NCI-H2029 (cell line): Measurements from ENCODE around the gene SNRPD1.
"Not testable (repeated sequence)": the region's sequence is repeated elsewhere in the genome, so short reads cannot be mapped to it uniquely, and the experiment has no call there.

Source experiments
- DNase-seq: peaks from one replicate; lab custom pipeline; 2025; lab: John Stamatoyannopoulos, UW

SNRPD1 gene

DNA sequence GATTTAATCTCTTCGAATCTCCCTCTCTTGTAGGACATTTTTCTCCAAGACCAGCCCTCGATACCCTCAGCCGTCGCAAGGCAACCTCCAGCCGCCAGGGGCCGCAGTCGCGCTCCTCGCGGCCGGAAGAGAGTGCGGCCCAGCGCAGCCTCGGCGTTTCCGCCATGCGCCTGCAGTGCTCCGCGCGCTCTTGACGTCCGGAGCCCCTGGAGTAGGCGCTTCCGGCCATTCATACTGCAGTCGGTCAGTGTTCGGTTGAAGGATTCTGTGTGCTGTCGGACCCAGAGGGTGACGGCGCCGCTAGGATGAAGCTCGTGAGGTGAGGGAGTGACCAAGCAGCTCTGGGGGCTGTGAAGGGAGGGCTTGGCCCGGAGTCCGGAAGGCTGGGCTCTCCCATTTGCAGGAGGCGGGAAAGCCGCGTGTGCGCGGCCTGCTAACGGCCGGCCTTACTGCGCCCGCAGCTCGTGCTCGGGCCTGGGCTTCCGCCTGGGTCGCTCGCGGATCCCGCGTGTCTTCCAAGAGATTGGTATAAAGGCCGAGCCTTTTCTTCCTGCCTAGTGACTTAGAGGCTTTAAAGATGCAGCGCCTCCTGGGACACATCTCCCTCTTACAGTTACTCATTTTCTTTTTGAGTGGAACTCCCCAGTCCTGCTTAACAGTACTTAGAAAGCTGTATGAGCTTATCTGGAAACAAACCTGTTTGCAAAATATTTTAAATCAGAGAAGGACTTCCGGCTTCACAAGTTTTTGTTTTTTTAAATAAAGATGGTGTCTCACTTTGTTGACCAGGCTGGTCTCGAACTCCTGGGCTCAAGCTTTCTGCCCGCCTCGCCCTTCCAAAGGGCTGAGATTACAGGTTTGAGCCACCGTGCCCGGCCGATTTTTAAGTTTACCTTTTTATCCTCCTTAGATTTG lies at the start of gene SNRPD1:
Gene SNRPD1 (plus strand): TSS at position 190 of the 915 bp plus-strand sequence. CDS start 116 bp downstream, at position 306.
- peak; percentile 70 for DNase-seq

DNA sequence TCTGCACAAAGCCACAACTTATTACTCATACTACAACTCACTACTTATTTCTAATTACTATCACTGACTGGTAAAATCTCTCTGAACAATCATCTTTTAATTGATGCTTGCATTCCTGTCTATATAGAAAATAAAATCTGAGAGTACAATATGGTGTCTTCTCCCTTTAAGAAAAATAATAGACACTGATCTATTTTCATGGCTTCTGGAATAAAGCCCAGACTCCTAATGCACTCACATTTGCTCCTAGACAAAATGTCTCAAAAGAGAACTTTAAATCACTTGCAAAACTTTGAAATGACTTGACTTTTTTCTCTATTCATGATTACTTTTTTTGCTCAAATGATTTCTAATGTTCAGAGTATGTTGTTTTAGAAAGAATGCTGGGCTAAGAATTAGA lies 40.3 kb upstream of the SNRPD1 start:
- DNase-seq: no peak

DNA sequence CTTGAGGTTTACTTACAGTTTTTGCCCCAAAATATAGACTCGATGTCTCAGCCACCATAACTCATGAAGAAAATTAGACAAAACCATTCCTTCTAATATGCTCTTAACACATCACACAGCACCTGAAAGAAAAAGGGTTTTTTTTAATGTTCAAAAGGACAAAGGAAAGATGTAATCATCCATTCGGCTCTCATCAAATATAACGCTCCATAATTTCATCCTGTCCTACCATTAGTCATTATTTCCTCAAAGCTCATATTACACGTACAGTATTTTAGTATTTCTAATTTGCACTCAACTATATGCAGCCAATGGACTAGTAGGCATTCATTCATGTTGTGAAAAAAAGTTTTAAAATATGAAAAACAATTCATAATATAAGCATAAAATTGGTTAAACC lies 36.5 kb upstream of the SNRPD1 start:
- DNase-seq: no peak

DNA sequence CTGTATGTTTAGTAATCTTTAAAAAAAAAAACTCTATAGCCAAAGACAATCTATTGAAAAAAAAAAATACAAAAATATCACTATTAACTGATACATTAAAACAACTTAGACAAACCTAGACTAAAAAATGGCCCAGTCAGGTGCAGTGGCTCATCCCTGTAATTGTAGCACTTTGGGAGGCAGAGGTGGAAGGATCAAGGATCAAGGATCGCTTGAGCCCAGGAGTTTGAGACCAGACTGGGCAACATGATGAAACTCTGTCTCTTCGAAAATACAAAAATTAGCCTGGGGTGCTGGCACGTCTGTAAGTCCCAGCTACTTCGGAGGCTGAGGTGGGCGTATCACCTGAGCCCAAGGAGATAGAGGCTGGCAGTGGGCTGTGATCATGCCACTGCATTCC lies 27.7 kb upstream of the SNRPD1 start:
- DNase-seq: no peak

DNA sequence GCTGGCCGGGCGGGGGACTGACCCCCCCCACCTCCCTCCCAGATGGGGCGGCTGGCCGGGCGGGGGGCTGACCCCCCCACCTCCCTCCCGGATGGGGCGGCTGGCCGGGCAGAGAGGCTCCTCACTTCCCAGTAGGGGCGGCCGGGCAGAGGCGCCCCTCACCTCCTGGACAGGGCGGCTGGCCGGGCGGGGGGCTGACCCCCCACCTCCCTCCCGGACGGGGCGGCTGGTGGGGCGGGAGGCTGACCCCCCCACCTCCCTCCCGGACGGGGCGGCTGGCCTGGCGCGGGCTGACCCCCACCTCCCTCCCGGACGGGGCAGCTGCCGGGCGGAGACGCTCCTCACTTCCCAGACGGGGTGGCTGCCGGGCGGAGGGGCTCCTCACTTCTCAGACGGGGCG lies 19.8 kb upstream of the SNRPD1 start:
- DNase-seq: not testable (repeated sequence)

DNA sequence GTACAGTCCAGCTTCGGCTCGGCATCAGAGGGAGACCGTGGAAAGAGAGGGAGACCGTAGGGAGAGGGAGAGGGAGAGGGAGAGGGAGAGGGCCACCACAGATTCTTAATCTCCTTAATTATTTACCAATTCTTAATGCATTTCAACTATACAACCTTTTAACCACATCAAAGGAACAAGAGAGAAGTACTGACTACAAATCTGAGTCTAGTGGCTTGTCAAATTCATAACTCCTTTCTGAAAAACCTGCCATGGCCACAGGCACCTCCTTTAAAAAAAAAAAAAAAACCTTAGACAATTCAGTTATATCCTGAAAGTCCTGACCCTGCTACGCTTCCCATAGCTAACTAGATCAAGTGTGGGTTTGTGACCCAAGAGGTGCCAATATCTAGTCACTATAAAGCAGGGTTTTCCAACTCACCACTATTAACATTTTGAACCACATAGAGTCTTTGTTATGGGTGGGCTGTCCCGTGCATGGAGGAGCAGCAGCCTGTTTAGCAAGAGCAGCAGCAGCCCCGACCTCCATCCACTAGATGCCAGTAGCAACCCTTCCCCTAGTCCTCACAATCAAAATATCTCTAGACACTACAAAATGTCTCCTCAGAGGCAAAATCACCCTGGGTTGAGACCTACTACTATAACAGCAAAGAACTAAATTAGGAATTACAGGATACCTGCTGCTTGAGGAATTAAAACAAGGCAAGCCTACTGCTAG lies 18.4 kb upstream of the SNRPD1 start:
- no peak for DNase-seq

DNA sequence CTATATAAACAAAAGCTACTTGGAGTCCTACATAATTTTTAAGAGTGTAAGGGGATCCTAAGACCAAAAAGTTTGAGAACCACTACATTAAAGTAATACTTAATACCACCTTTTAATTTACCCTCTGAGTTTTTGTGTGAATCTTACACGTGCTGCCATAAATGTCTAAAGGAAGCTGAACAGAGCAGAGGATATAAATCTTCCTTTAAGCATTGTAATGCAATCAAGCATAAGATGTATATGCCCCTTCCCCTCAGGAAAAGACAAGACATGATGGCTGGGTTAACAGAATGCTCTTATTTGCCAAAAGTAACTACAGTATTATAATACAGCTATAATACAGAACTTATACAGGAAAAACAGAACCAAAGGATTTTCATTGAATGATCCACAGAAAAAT lies 14.5 kb upstream of the SNRPD1 start:
- no peak for DNase-seq

DNA sequence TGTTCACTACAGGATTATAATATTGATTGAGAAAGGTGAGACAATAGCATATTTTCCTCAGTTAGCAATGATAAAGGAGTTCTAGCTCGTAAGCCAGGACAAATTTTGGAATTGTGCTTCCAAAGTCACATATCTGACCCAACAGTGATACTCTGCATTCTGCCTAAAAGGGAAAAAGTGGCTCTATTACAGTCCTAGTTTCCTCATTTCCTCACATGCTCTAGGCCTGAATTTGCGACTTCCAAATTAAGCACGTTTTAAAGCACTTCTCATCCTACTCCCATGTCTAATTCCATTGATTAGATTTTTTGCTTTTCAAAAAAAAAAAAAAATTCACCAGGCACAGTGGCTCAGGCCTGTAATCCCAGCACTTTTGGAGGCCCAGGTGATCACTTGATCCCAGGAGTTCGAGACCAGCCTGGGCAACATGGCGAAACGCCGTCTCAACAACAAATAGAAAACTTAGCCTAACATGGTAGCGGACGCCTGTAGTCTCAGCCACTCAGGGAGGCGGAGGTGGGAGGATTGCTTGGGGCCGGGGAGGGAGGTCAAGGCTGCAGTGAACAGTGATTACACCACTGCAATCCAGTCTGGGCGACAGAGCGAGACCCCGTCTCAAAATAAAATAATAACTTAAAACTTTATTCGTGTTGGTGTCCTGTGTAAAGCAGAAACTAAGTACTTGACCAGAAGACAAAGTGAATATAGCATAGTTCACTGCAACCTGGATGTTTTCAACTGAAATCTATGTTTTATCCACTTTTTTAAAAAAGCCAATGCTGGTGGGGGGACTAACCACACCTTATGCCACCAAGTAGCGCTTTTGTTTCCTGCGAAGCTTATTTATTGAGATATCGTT lies 13.2 kb upstream of the SNRPD1 start:
- DNase-seq: no peak

DNA sequence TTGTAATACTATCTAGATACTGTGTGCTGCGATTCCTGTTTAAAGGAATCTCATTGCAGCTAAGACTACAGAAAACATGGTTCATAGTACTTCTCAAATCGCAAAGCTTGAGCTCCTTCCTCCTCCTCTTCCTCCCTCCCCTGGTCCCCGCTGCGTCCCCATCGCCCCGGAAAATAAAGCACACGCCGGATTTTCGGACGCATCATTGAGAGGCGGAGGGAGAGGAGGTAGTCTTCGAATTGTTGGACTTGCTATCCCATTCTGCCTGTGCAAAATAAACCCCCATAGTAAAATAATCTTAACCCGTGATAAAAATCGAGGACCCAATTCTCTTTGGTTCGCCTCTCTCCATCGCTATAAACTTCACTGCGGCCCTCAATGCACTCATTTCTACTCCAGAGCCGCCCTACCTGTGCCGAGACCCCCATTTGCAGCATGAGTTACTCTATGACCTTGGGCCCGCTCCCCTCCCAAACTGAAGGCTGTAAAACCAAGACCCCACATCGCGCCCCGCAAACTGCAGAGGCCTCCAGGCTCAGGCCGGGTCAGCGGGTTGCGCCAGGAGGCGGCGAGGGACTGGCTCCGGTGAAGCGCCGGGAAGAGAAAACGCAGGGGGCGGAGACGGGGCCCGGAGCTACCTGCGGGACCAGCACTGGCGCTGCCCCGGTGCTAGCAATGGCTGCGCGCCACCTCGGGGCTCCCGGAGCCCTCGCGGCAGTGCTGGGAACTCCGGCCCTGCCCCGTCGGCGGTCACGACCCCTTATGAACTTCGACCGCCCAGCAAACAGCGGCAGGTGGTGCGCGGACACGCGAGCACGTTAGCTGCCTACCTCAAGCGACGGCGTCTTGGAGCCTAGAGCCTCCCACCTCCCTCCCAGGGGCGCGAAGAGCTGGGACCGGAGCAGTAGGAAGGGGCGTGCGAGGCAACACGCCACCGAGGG lies 12.3 kb upstream of the SNRPD1 start:
- peak; percentile 48 for DNase-seq

DNA sequence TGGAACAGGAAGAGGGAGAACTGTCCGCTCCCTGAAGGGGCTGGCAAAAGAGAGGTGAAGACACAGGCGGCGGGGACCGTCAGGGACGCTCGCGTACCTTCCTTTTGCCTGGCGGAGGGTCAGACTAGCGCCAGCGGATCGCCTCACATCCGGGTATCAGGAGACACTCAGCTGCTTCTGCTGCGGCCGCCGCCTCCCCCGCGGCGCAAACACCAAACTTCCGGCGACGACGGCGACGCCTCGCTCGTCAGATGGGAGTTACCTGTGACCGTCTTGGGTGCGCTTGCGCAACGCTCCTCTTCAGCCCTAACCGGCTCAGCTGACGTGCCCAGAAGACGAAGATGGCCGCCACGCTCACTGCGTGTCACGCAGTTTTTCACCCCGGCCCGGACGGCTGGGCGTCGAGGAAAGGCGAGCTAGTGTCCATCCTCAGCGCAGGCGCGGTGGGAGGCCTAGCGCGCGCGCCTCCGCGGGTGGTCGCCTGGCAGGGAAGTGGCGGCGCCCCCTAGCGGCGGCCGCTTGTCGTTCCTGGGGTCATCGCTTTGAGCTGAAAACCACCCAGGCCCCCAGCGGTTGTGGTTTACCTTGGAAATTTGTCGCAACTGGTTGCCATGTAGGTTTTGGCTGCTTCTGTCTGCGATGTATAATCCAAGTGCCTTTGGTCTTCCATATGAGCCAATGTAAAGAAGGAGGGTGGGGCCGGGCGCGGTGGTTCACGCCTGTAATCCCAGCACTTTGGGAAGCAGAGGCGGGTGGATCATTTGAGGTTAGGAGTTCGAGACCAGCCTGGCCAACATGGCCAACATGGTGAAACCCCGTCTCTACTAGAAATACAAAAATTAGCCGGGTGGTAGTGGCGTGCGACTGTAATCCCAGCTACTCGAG lies 11.3 kb upstream of the SNRPD1 start, which contains the start of gene ESCO1:
Gene ESCO1 (minus strand): TSS at position 179 of the 885 bp plus-strand sequence. CDS start 25,861 bp downstream, outside the sequence.
- peak; percentile 91 for DNase-seq

DNA sequence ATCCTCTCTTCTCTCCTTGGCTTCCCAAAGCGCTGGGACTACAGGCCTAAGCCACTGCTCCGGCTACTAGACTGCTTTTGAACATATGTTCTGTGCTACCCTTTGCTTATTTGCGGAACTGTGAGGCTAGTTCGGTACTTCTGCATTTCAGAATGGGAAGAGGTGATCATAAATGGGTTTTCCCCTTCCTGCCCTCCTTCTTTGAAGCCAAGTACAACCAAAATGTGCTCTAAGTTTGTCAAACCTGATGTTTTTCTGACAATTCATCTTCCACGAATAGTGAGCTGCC lies 9.9 kb upstream of the SNRPD1 start:
- DNase-seq: no peak

DNA sequence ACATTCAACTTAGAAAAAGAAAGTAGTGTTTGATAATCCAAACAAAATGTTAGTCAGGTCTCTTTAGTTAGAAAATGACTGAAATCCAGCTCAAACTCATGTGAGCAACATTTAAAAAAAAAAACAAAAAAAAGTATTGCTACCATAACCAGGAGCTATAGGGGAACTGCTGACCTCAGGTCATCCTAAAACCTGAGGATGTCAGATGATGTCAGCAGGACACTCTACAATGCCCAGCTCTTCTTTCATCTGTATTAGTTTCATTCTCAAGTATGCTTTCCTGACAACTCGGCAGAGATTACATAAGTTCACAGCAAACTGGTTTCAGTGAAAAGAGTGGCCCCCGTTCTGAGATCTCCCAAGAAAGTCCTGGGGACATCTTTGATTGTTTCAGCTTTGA lies 7.4 kb upstream of the SNRPD1 start:
- DNase-seq: no peak

DNA sequence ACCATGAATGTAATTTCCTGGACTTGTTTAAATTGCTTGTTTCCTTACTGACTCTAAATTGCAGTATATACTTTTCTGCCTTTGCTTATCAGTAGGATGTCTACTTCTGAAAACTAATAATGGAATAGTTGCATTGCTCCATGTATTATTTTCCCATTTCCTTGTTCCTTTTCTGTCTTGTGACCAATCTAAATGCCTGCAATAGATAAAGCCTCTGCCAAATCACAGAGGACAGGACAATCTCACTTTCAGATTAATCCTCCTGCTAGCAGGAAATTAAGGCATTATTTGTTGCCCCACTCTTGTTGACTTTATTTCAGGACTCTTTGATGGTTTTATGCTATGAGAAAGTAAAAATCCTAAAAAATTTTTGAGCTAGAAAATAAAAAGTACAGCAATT lies 6.9 kb upstream of the SNRPD1 start:
- DNase-seq: no peak

DNA sequence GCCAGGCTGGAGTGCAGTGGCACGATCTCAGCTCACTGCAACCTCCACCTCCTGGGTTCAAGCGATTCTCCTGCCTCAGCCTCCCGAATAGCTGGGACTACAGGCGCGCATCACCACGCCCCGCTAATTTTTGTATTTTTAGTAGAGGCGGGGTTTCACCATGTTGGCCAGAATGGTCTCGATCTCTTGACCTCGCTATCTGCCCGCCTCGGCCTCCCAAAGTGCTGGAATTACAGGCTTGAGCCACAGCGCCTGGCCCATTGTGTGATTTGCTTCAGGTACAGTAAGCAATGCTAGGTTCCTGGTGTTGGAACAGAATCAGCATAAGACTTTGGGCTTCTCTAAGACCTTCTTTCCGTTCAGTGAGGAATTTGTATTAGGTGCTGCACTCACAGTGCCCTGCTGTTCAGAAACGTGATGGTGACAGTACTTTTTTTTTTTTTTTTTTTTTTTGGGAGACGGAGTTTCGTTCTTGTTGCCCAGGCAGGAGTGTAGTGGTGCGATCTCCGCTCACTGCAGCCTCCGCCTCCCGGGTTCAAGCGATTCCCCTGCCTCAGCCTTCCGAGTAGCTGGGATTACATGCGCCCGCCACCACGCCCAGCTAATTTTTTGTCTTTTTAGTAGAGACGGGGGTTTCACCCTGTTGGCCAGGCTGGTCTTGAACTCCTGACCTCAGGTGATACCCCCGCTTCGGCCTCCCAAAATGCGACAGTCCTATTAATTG lies 551 bp upstream of the SNRPD1 start:
- not testable (repeated sequence) for DNase-seq

DNA sequence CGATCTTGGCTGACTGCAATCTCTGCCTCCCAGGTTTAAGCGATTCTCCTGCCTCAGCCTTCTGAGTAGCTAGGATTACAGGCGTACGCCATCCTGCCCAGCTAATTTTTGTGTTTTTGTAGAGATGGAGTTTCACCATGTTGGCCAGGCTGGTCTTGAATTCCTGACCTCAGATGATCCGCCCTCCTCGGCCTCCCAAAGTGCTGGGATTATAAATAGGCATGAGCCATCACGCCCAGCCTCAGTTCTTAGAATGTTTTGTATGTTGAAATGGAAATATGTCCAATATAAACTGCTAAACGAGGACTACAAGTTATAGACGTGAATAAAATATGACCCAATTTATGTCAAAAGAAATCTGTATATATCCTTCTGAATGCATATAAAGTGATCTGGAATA lies 9.5 kb downstream of the SNRPD1 start:
- not testable (repeated sequence) for DNase-seq

DNA sequence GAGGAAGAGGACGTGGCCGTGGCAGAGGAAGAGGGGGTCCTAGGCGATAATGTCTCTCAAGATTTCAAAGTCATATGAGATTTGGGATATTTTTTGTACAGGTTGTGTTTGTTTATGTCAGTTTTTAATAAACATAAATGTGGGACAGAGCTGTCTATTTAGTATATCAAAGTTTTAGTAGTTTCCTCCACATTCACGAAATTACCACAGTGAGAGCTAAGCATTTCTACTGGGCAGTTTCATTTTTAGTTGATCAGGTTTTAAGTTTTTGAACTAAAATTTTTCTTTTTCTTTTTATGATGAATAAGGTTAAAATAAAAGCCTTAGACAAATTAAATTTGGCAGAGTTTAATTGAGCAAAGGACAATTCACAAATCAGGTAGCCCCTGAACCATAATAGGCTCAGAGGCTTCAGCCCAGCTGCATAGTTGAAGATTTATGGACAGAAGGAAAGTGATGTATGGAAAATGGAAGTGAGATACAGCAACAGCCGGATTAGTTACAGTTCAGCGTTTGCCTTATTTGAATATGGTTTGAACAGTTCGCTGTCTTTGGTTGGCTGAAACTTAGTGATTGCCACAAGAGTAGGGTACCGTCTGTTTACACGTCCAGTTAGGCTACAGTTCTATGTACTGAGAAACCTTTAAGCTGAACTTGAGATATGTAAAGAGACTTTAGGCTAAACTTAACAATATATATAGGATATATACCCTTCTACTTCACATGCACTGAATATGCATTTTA lies 17.1 kb downstream of the SNRPD1 start:
- DNase-seq: no peak

DNA sequence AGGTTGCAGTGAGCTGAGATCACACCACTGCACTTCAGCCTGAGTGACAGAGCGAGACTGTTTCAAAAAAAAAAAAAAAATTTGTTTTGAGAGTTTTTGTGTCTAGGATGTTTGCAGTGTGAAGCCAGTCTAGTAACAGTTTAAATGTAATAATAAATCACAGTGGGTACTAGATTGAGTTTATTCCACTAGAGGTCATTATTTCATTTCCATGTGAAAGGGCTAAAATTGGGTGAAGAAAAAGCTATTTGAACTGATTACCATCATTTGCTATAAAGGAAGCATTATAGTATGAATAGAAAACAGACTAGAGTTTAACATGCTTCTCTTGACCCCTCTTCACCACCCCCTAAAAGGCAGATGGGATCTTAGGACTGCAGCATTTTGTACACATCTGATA lies 20.3 kb downstream of the SNRPD1 start:
- no peak for DNase-seq

DNA sequence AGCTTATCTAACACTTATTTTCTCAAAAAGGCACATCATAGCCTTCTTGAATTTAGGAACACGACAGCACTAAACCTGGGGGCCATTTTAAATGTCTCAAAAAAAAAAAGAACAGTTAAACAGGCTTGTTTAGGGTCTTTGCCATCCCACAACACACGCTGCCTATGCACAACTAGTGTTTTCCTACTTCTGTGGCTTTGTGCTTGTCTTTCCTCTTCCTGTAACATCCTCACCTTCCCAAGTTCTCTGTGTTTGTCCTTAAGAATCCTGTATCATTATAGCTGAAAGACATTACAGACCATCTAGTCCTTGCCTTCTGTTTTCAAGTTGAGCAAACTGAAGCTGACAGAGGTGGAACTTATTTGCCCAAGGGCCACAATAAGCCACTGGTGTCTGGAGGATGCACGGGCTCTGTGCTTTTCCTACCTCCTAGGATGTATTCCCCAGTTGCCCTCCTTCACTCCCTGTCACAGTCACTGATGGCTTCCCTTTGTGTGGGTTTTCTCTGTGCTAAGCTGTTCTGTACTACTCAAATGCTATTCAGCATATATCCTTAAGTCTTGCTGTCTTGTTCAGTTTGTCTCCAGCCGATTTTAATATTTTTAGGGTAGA lies 22.6 kb downstream of the SNRPD1 start:
- no peak for DNase-seq
